Heart left ventricle (tissue), 16 donors: Measurements from ENCODE around the gene SLIT3. TPM values are rescaled to one million over a fixed set of nuclear protein-coding genes. Genes with fewer than 3 reads are reported as not detected.

ENCODE experiments used
- ATAC-seq, 4 donors: fragments of 200-7000 bp; cut with Tn5 transposase; one replicate each; pipeline ENCODE4 v1.9.1; 2020 to 2022; ENCODE audit warnings: moderate library complexity in 4 of 4, mild to moderate bottlenecking in 3 of 4, moderate number of reproducible peaks in 1 of 4
- DNase-seq, 5 donors: peaks; one replicate each; pipeline ENCODE4 v3.0.0-alpha.2; 2020
- H3K27ac ChIP-seq, 12 donors: fragments of 200-600 bp; sonication (generic) in 4 of 12; one replicate each; pipeline versions ENCODE4 v1.5.0 to v1.8.0; 2016 to 2022; ENCODE audit warnings: mild to moderate bottlenecking in 2 of 12
- H3K27me3 ChIP-seq, 9 donors: fragments of 200-600 bp; sonication (generic) in 2 of 9; one replicate each; pipeline versions ENCODE4 v1.5.1 to v1.8.0; 2016 to 2022; ENCODE audit warnings: mild to moderate bottlenecking in 3 of 9
- H3K36me3 ChIP-seq, 9 donors: fragments of 200-600 bp; sonication (generic) in 2 of 9; one replicate each; pipeline versions ENCODE4 v1.5.0 to v1.8.0; 2018 to 2022; ENCODE audit warnings: mild to moderate bottlenecking in 2 of 9
- H3K4me1 ChIP-seq, 12 donors: fragments of 200-600 bp; sonication (generic) in 4 of 12; one replicate each; pipeline versions ENCODE4 v1.5.0 to v1.8.0; 2016 to 2022; ENCODE audit warnings: mild to moderate bottlenecking in 3 of 12
- H3K4me3 ChIP-seq, 12 donors: fragments of 200-600 bp; sonication (generic) in 4 of 12; one replicate each; pipeline versions ENCODE4 v1.5.0 to v1.8.0; 2017 to 2022; ENCODE audit warnings: mild to moderate bottlenecking in 9 of 12, moderate library complexity in 4 of 12
- H3K9me3 ChIP-seq, 12 donors: fragments of 200-600 bp; sonication (generic) in 4 of 12; one replicate each; pipeline versions ENCODE4 v1.5.0 to v1.8.0; 2016 to 2022; ENCODE audit warnings: mild to moderate bottlenecking in 1 of 12
- POLR2A ChIP-seq, 2 donors: fragments of 450-650 bp; IDR thresholded peaks; one replicate each; pipeline ENCODE4 v1.6.1; 2017; ENCODE audit warnings: antibody characterized with exemption in 2 of 2, mild to moderate bottlenecking in 2 of 2, moderate library complexity in 2 of 2
- WGBS, 4 donors: extraction: QIAGEN DNeasy Blood & Tissue Kit in 2 of 4; methylation state at CpG; one replicate each; pipeline versions ENCODE4 v1.1.5 to v1.1.7; 2013 to 2018; 5-methylcytosine and 5-hydroxymethylcytosine counted together
- intact Hi-C, 10 donors: fragments of 100-400 bp; cut with DNase I; formaldehyde crosslinking; loops; one replicate each; pipeline versions ENCODE4 v1.11.1 to v1.14.2; 2022
- polyA plus RNA-seq, 2 donors: library from polyadenylated mRNA; stranded (reverse); fragments of 200-250 nt; gene quantifications; one replicate each; pipeline ENCODE4 v1.2.3, GENCODE V29; 2013
- total RNA-seq, 9 donors: library from RNA; depleted of rRNA in 2 of 9; stranded (reverse); fragments of >200 nt in 2 of 9; fragmentation: NEBNext Ultra II Directional in 3 of 9; extraction: Animal tissue kit (Norgen Biotek cat#: 25700) in 3 of 9; gene quantifications; one replicate each; pipeline versions ENCODE4 v1.1.0 to v1.2.4, GENCODE V29; 2016 to 2023
- TF ChIP-seq, protein P1 (sequence below), 12 donors: fragments of 200-600 bp; sonication (generic) in 4 of 12; IDR thresholded peaks; one replicate each; pipeline versions ENCODE4 v1.5.0 to v1.8.0; 2018 to 2022; ENCODE audit warnings: antibody characterized with exemption in 12 of 12, mild to moderate bottlenecking in 5 of 12
- donor health status: ischemic (EF 13 %, LVEDD 7.1; RV severe dilation, severe dysfunction).
- donor health status: healthy with polysubstance abuse.
- donor health status: DM: no; HTN: yes; CAD: no.
- donor health status: DM: no; HTN: no; CAD: no.
- donor health status: ischemic (EF 25% LVEDD 6.9; RV normal size, moderate dysfunction).
- donor health status: ischemic (EF 25% LVEDD 5.7; RV mildly dilated, moderate dysfunction).
- donor health status: healthy.
- donor health status: DM: yes; HTN: yes; CAD: no.
- donor health status: ischemic (EF 35%, LVEDD 5.7; RV mildly dilated, moderate dysfunction).
- donor health status: nonischemic (EF 11% LVEDD 7.7; RV severe dilation, severe dysfunction).
- donor health status: DM: yes; HTN: yes; CAD: no.
- donor health status: PGD.
- donor health status: ischemic (EF 29% LVEDD 5.4; RV normal size, mild dysfunction).
- donor health status: nonischemic (EF 23%, LVEDD 6.1; RV moderate dilation, normal function).

SLIT3 gene
- total and polyA plus RNA-seq, 11 donors, result 2.3 to 40.3 (median 14.4) TPM

GRCh38 chr5:168978015-168978414 is 322.9 kb downstream of the SLIT3 start:
- Histone ChIP-seq H3K9me3 (no peaks in the 10 kb centered on the region), H3K4me3 (no peak overlapping the region), H3K27ac (no peak overlapping the region), H3K4me1 (peaks cover 0 to under 1% (median 0%) of the 10 kb centered on the region in 12 donors), H3K27me3 (no peaks in the 10 kb centered on the region), H3K36me3 (no peaks in the 10 kb centered on the region)
- no peak for TF ChIP-seq POLR2A (IDR thresholded peaks at IDR 0.05)
- TF ChIP-seq, protein P1, sequence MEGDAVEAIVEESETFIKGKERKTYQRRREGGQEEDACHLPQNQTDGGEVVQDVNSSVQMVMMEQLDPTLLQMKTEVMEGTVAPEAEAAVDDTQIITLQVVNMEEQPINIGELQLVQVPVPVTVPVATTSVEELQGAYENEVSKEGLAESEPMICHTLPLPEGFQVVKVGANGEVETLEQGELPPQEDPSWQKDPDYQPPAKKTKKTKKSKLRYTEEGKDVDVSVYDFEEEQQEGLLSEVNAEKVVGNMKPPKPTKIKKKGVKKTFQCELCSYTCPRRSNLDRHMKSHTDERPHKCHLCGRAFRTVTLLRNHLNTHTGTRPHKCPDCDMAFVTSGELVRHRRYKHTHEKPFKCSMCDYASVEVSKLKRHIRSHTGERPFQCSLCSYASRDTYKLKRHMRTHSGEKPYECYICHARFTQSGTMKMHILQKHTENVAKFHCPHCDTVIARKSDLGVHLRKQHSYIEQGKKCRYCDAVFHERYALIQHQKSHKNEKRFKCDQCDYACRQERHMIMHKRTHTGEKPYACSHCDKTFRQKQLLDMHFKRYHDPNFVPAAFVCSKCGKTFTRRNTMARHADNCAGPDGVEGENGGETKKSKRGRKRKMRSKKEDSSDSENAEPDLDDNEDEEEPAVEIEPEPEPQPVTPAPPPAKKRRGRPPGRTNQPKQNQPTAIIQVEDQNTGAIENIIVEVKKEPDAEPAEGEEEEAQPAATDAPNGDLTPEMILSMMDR (IDR thresholded peaks at IDR 0.05), result no peak
- DNase-seq, result no peak
- 73 to 88% (median 84%) methylated on average over 3 of the region's 3 CpGs for WGBS, 4 donors
- ATAC-seq, result peak in 2 of 4 donors; percentile 55 to 67
- intact Hi-C loops, result no loop called here

DNA sequence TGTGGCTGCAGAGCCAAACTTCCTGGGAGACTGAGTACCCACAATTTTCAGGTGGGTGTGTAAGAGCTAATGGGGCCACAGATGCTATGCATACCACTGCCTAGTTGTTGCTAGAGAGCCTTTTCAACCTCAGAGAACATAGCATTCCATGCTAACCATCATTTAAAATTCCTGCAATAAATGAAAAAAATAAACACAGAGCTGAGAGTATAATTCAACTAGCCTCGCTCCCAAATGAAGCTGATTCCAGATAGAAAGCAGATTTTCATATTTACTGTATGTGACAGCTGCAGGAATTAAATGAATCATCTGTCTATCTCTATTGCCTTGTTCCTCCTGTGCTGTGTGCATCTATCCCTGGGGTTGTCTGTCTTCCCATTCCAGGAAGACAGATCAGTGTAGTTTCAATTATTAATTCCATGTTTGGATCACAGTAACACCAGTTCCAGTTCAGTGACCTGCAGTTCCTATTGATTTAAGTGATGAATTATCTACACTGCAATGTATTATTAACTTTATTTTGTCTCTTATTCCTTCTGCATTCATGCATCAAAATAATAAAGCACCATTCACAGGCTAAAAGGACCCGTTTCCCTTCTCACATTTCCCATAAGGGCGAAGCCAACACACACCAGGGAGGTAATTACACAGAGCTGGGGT is 324.5 kb downstream of the SLIT3 start:
- peaks cover 0 to 6% (median 0%) of the 10 kb centered on the region in 12 donors for H3K4me1 ChIP-seq
- no peaks in the 10 kb centered on the region for H3K36me3 ChIP-seq
- H3K27ac ChIP-seq, result no peak overlapping the region
- H3K9me3 ChIP-seq, result no peaks in the 10 kb centered on the region
- H3K27me3 ChIP-seq, result no peaks in the 10 kb centered on the region
- H3K4me3 ChIP-seq, result no peak overlapping the region
- WGBS, 4 donors, result 82 to 85% (median 83%) methylated on average over 3 of the region's 3 CpGs
- TF ChIP-seq, protein P1 (IDR thresholded peaks at IDR 0.05), result no peak
- no peak for TF ChIP-seq POLR2A (IDR thresholded peaks at IDR 0.05)
- no peak for ATAC-seq
- intact Hi-C loops, result no loop called here
- no peak for DNase-seq

GRCh38 chr5:168975331-168975730 is 325.6 kb downstream of the SLIT3 start:
- 63 to 77% (median 74%) methylated on average over 2 to 3 of the region's 3 CpGs for WGBS, 4 donors
- Histone ChIP-seq H3K4me1 (peaks cover 0 to 6% (median 0%) of the 10 kb centered on the region in 12 donors), H3K9me3 (no peaks in the 10 kb centered on the region), H3K36me3 (no peaks in the 10 kb centered on the region), H3K27ac (no peak overlapping the region), H3K27me3 (no peaks in the 10 kb centered on the region), H3K4me3 (no peak overlapping the region)
- TF ChIP-seq, protein P1 (IDR thresholded peaks at IDR 0.05), result no peak
- TF ChIP-seq POLR2A (IDR thresholded peaks at IDR 0.05), result no peak
- DNase-seq, result no peak
- intact Hi-C loops, result no loop called here
- ATAC-seq, result no peak

GRCh38 chr5:168974082-168974481 is 326.9 kb downstream of the SLIT3 start:
- Histone ChIP-seq H3K4me3 (no peak overlapping the region), H3K9me3 (no peaks in the 10 kb centered on the region), H3K27me3 (no peaks in the 10 kb centered on the region), H3K4me1 (peaks cover 0 to 8% (median 0%) of the 10 kb centered on the region in 12 donors), H3K27ac (no peak overlapping the region), H3K36me3 (no peaks in the 10 kb centered on the region)
- WGBS, 4 donors, result 79 to 85% (median 83%) methylated on average over 2 of the region's 2 CpGs
- ATAC-seq (no peak), DNase-seq (no peak)
- TF ChIP-seq, protein P1 (IDR thresholded peaks at IDR 0.05), result no peak
- intact Hi-C loops, result no loop called here
